Measurements from ENCODE around the gene MASP2. TPM values are rescaled to one million over a fixed set of nuclear protein-coding genes. Genes with fewer than 3 reads are reported as not detected.
"Not testable (repeated sequence)": the region's sequence is repeated elsewhere in the genome, so short reads cannot be mapped to it uniquely, and the experiment has no call there.

Gene MASP2
- total RNA-seq, 4 donors from 2014 or later, result not detected

- no peak for TF ChIP-seq CTCF (IDR thresholded peaks at IDR 0.05)
- TF ChIP-seq EP300 (IDR thresholded peaks at IDR 0.05), result no peak
- Histone ChIP-seq H3K36me3 (peaks cover 0 to 75% (median 14%) of the 10 kb centered on the region in 3 donors), H3K27me3 (no peaks in the 10 kb centered on the region), H3K4me1 (peaks cover 0 to 51% (median 18%) of the 10 kb centered on the region in 4 donors), H3K4me3 (no peak overlapping the region), H3K27ac (no peak overlapping the region), H3K9me3 (no peaks in the 10 kb centered on the region)
- no peak for DNase-seq (ENCODE audit: low spot score in 2 of 2)
- 100% methylated on average over 1 of the region's 1 CpG for WGBS, 2 donors
Measured at GRCh38 chr1:11065796-11066195, 18.8 kb upstream of the MASP2 start.

GRCh38 chr1:11064942-11065341 is 17.9 kb upstream of the MASP2 start:
- no peak overlapping the region for H3K27ac ChIP-seq
- H3K9me3 ChIP-seq, result no peaks in the 10 kb centered on the region
- H3K4me1 ChIP-seq, result peaks cover 0 to 53% (median 21%) of the 10 kb centered on the region in 4 donors
- WGBS, 2 donors, result 95 to 97% methylated on average over 3 of the region's 3 CpGs
- peaks cover 0 to 66% (median 14%) of the 10 kb centered on the region in 3 donors for H3K36me3 ChIP-seq
- H3K27me3 ChIP-seq, result no peaks in the 10 kb centered on the region
- no peak for DNase-seq (ENCODE audit: low spot score in 2 of 2)
- H3K4me3 ChIP-seq, result no peak overlapping the region
- TF ChIP-seq EP300 (IDR thresholded peaks at IDR 0.05) (no peak), POLR2A (IDR thresholded peaks at IDR 0.05) (no peak), CTCF (IDR thresholded peaks at IDR 0.05) (no peak)

- not testable (repeated sequence) for H3K4me3 ChIP-seq; H3K27me3 ChIP-seq; DNase-seq (ENCODE audit: low spot score in 2 of 2); H3K9me3 ChIP-seq
- 71 to 76% methylated on average over 13 to 18 of the region's 18 CpGs for WGBS, 2 donors
- H3K4me1 ChIP-seq, result peaks cover 0 to 49% (median 20%) of the 10 kb centered on the region in 4 donors
- H3K27ac ChIP-seq, result peak overlapping the region in 2 of 4 donors; percentile 56 to 78
- peaks cover 0 to 57% (median 8%) of the 10 kb centered on the region in 3 donors for H3K36me3 ChIP-seq
- TF ChIP-seq CTCF (IDR thresholded peaks at IDR 0.05), result peak in 1 of 5 experiments; percentile 19
Measured at GRCh38 chr1:11063937-11064537, 17.0 kb upstream of the MASP2 start.

- no peak overlapping the region for H3K4me3 ChIP-seq
- peak overlapping the region in 2 of 4 donors; percentile 78 to 83 for H3K27ac ChIP-seq
- no peaks in the 10 kb centered on the region for H3K9me3 ChIP-seq
- peaks cover 0 to 49% (median under 1%) of the 10 kb centered on the region in 3 donors for H3K36me3 ChIP-seq
- 24 to 40% methylated on average over 3 of the region's 3 CpGs for WGBS, 2 donors
- DNase-seq (ENCODE audit: low spot score in 2 of 2), result no peak
- no peaks in the 10 kb centered on the region for H3K27me3 ChIP-seq
- peaks cover 0 to 46% (median 25%) of the 10 kb centered on the region in 4 donors for H3K4me1 ChIP-seq
- TF ChIP-seq EP300 (IDR thresholded peaks at IDR 0.05) (no peak), CTCF (IDR thresholded peaks at IDR 0.05) (no peak), POLR2A (IDR thresholded peaks at IDR 0.05) (no peak)
Measured at GRCh38 chr1:11062965-11063401, 15.9 kb upstream of the MASP2 start.

GRCh38 chr1:11061652-11062365 is 14.8 kb upstream of the MASP2 start:
- H3K9me3 ChIP-seq, result no peaks in the 10 kb centered on the region
- H3K27ac ChIP-seq, result peak overlapping the region in 3 of 4 donors; percentile 70 to 83 (median 78)
- TF ChIP-seq POLR2A (IDR thresholded peaks at IDR 0.05) (no peak), CTCF (IDR thresholded peaks at IDR 0.05) (no peak), EP300 (IDR thresholded peaks at IDR 0.05) (no peak)
- DNase-seq (ENCODE audit: low spot score in 2 of 2), result no peak
- WGBS, 2 donors, result 61 to 64% methylated on average over 5 of the region's 5 CpGs
- H3K27me3 ChIP-seq, result no peaks in the 10 kb centered on the region
- H3K36me3 ChIP-seq, result peaks cover 0 to 49% (median 0%) of the 10 kb centered on the region in 3 donors
- H3K4me3 ChIP-seq, result peak overlapping the region in 1 of 4 donors; percentile 86
- H3K4me1 ChIP-seq, result peaks cover 0 to 53% (median 25%) of the 10 kb centered on the region in 4 donors

Data from tibial nerve (tissue), 4 donors.